GM19467 (cell line): ENCODE measurements around the gene RXRB.

Experiments
- ATAC-seq: cut with Tn5 transposase; IDR thresholded peaks from one replicate; pipeline ENCODE4 v1.9.1; 2021; ENCODE audit warnings: mild to moderate bottlenecking, moderate library complexity; ENCODE audit not compliant: unreplicated experiment

RXRB gene

DNA sequence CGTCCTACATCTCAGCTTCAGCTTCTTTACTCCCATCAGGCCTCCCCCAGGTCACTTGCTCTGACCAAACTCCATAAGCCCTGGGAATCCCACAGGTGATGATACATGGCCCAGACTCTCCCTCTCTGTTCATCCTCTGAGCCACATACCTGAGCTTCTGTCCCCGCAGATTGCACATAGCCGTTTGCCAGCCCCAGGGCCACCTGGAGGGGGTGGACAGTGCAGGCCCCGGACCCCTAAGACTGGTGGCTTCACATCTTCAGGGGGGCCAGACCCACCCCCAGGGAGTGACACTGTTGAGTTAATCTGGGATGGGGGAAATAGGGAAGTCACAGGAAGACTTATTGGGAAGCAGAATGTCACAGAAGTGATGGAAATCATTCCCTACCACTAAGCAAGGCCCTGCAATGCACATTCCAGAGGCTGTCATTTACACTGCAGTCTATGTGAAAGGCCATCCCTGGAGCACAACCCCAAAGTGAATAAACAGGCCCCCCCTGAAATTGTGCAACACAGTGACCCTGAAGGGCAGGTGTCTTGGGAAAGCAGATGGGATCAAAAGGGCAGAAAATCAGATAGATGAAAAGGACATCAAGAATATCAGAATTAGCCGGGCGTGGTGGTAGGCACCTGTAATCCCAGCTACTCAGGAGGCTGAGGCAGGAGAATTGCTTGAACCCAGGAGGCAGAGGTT is 2.2 kb downstream of the RXRB start:
- no peak for ATAC-seq

DNA sequence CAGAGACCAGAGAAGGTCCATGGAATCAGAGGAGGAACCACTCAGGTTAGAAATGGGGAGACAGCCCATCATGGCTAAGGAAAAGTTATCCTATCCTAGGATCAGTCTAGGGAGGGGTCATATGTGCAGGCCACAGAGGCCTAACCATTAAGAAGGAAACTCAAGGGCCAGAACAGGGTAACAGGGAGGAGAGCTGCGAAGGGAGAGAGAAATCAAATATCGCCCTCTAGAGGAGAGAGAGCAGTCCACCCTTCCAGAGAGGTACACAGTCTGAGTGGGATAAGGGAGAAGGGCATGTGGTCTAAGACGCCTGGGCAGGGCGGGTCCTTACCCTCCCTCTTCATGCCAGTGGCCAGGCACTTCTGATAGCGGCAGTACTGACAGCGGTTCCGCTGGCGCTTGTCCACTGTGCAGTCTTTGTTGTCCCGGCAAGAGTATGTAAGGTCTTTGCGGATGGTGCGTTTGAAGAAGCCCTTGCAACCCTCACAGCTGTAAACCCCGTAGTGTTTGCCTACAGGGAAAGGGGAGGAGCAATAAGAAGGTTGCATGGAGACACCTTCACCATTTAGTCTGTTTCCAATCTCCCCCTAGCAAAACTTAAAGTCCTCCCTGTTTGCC is 2.9 kb downstream of the RXRB start:
- no peak for ATAC-seq

DNA sequence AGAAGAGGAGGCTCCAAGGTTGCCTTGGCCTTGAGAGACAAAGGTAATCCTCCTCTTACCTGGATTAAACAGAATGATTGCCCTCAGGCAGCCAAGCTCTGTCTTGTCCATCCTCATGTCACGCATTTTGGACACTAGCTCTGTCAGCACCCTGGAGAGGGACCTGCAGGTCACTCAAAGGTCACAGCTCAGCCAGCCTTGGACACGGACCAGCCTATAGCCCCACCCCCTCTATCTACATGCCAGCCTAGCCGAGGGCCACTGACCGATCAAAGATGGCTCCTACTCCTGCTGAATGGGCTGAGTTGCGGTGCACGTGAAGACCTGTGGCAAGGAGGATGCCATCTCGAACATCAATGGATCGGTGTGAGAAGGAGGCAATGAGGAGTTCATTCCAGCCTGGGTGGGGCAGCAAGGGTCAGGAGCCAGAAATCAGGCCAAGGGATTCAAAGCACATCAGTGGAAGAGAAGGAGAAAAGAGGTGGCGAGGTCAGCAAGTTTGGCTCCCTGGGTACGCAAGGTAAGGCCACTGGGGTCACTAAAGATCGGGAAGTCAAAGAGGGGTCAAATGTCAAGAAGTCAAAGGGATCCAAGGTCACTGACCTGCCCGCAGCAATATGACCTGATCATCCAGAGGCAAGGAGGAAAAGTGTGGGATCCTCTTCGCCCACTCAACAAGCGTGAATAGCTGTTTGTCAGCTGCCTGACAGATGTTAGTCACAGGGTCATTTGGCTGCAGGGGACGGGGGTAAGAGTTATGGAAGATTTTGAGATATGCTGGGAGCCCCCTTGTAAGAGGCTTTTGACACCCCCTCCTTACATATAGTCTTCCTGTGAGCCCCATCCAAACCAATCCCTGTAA is 4.9 kb downstream of the RXRB start:
- no peak for ATAC-seq

DNA sequence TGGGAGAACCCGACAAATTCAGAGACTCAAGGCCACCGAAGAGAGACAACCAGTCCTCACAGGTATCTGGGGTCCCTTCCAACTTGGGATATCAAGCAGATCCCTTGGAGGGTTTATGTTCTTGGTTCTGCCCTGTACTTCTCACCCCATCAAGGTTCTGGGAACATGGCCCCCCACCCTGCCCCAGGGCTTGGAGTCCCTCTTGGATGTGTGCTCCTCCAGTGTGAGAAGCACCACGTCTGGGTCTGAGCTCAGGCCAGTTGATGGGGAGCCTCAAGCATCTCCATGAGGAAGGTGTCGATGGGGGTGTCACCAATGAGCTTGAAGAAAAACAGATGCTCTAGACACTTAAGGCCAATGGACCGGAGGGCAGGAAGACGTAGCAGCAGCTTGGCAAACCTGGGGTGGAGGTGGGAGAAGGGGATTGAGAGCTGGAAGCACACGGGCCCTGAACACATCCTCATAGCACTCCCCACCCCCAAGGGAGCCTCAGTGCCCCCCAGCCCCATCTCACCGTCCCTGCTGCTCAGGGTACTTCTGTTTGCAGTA is 6.0 kb downstream of the RXRB start:
- no peak for ATAC-seq

DNA sequence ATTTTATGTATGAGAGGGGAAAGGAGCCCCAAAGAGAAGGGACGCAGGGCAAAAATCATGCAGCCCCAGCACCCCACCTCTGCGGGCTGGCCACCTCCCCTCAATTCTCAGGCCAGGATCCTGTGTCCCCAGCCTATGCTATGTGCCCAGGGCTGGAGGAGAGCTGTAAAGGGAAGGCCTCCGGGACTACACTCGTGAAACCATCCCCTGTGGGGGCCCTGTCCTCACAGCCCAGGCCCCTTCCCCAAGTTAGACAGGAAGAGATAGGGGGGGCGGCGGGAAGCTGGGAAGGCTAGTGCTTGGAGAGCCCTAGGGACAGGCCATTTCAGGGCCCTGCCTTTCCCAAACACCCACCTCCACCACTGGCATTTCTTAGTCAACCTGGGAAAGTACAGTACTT is 6.8 kb downstream of the RXRB start:
- ATAC-seq = no peak

DNA sequence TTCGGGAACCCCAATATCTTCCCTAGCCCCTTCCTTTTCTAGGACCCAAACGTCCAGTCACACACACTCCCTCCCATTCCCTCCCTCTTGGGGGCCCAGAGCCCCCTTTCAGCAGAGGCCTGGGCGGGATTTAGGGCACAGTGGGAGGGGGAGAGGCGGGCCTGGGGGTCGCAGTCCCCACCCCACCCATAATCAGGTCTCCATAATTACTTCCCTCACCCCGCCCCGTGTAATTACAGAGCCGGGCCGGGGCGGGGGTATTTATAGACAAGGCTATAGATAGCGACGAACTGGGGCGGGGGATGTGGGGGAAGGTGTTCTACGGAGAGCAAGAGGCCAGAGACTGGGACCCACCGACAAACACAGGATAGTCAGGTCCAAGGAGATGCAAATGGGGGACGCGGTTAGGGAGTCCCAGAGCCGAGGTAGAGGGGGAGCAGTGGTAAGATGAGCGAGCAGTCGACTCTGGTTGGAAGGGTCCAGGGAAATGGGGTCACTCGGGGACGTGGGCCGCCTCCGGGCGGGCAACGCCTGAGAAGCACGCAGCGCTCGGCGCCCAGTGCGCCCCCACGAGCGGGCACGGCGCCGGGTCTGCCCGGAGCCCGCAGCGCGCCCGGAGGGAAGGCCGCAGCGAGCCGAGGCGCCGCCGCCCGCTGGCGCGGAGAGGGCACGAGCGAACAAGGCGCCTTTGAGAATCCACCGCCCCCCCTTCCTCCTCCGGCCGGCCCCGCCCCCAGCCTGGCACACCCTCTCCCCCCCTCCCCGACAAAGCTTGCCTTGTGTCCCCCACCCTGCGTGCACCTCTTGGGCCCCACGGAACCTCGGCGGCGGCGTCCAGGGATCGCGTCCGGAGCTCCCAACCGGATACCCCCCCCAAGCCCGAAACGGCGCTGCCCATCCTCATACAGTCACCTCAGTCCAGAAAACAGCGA is 7.5 kb downstream of the RXRB start:
- no peak for ATAC-seq

DNA sequence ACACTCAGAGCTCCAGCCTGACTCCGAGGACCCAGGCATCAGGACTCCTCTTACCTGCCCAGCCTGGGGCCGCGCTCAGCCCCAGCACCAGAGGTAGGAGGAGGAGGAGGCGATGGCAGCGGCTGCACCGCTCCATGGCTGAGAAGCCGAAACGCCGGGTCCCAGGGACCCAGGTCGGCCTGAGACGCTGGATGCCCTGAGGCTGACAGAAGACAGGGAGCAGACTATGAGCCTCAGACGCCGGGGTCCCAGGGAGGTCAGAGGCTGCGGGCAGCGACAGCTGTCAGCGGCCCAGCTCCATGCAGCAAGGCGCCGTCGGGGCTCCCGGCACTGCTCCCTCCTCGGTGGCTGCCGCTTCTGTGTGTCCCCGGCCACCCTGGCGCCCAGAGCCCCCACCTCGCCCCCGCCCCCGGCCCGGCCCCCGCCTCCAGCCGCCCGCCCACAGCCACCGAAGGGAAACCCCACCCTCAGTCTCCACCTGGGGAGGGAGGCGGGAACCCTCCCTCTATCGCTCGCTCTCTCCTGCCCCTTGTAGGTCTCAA is 8.3 kb downstream of the RXRB start, which contains the start of gene COL11A2:
Gene COL11A2 (minus strand): TSS at position 363 of the 542 bp plus-strand sequence. CDS start 227 bp downstream, at position 136.
- ATAC-seq = no peak

DNA sequence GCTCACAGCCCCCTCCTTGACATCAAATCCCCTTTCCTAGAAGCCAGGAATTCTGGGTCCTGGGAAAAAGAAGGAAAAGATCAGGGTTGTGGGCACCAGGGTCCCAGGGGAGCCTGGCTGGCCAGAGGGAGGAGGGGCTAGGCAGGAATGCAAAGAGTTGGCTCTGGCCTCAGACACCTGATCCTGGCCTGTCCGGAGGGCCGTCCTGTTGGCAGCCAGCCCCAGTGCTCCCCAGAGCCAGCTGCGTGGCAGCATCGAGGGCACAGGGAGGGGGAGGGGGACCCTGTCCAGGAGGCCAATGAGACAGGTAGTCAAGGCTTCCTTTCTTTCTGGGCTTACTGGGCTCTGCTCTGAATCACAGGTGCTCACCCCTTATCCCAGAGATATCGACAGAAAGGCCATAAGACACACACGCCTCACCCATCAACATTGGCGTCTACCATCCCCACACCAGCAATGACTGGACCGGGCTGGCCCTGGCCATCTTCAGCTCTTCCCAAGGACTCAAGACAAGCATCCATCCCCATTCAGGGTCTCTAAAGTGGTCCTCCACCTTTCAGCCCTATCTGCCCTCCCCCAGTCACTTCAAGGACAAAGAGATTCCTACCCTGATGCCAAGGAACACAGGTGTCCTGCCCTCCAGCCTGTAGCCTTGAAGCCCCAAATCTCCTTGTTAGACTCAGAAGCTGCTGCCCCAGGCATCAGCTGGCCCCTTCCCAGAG is 8.9 kb downstream of the RXRB start:
- ATAC-seq = no peak

DNA sequence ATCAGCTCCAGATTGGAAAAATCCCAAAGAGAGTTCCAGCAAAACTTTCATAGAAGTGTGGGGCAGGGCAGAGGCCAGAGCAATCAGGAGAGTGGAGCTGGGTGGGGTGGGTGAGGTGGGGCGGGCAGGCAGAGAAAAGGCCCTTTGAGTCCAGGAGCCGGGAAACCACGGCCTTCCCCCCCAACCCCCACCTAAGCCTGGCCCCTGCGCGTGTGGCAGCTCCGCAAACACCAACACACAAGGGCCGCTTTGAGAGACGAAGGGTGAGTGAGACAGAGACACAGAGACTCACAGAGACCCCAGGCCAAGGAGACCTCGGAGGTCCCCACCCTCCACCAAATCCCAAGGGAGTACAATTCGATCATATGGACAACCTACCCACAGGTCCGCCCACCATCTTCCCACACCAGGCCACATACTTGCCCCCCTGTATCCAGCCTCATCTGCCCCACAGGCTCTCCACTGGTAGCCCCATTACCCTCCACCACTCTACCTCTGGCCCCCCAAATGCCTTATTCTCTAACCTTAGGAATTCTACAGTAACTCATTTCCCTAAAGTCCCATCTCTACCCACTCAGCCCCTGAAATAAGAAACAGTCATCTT is 9.9 kb downstream of the RXRB start:
- ATAC-seq = no peak

DNA sequence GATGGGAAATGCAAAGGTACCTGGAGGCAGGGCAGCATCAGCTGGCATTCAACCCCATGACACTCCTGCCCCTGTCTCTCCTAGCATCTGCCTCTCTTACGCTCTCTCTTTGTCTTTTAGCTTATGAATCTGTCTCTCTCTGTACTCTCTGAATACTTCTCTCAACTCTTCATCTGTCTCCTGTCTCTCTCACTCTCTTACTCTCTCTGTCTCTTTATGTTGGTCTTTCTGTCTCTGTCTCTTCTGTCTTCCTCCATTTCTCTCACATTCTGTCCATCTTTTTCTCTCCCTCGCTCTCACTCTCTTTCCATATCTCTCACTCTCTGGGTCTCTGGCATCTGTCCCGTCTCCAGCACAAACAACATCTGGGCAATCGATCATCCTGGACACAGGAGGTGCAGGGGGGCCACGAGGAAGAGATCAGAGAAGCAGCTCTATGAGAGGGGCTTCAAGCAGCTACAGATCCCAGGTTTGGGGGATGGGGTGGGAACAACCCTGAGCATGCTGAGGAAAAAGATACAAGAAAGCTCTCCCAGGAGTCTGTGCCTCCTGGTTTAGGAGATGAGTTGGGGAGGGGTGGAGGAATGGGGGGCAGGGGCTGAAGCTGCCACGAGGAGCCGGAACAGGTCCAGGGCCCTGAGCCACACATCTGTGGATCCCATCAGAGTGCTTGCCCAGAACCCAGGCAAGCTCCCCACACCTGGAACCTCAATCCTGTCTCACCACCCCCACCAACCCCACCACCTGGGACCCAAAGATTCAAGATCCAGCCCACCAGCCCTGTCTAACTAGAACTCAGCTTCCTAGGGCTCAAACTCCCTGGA is 10.6 kb downstream of the RXRB start:
- no peak for ATAC-seq

DNA sequence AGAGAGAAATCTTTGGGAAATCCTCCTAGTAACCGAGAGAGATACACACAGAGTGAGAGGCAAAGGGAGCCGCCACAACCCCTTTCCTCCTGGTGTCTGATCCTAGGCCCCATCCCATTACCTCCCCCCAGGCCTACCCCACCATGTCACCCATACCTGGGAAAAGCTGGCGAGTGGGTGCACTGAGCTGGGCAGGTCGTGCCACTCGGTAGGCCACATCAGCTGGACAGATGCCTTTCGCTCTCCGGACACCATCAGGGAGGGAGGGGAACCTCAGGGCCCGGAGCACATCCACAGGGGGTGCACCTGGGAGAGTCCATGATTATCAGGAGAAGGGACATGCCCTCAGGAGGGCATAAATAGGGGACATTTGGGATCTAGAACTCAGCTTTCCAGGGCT is 11.3 kb downstream of the RXRB start:
- ATAC-seq = no peak

DNA sequence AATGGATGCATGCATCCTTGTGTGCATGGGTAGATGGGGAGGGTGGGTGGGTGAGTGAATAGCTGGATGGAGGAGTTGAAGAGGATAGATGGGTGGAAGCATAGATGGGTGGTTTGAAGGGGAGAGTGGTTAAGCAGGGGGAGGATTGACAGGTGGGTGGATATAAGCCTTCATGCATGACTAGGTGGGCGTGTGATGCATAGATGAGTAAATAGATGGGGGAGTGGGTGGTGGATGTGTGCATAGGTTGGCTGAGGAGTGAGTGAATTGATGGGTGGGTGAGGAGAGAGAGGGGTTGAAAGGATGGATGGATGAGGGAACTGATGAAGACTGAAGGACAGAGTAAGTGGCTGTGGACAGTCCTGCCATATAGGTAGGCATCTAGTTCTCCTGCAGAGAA is 12.7 kb downstream of the RXRB start:
- no peak for ATAC-seq

DNA sequence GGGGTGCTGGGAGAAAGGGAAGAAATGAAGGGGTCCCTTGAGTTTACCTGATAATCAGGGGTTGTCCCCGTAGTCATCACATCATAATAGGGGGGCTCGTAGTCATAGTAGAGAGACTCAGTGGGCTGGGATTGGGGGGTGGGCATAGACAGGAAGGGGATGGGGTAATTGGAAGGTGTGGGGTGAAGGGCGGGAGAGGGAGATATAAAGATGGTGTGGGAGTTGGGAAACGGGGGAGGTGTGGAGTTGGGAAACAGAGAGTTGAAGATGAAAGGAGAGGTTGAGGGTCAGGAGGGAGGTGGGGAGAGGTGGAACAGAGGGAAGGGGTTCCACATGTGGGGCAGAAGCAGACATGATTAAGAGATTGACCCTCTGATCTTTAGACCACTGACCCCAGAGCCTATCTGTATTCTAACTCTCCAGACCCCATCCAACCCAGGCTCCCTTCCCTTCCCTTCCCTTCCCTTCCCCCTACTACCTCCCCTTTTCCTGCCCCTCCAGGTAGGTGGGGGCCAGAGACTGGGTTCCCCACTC is 14.7 kb downstream of the RXRB start:
- ATAC-seq = no peak

DNA sequence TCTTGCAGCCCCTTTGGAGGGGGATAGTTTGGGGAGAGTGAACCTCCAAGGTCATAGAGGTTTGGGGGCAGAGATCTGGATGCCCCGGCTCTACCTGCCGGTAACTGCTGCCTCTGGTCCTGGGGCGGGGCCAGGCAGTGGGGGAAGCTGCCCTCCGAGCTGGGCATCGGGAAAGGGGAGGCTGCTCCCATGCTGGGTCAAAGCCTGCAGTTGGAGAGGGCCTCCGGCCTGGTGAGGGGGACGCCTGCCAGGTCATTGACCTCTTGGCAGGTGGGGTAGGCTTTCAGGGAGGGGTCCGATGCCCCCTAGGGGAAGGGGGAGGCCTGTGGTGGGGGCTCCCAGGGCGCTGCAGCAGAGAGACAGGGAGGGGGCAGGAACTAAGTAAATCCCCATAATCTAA is 15.3 kb downstream of the RXRB start:
- ATAC-seq = no peak

DNA sequence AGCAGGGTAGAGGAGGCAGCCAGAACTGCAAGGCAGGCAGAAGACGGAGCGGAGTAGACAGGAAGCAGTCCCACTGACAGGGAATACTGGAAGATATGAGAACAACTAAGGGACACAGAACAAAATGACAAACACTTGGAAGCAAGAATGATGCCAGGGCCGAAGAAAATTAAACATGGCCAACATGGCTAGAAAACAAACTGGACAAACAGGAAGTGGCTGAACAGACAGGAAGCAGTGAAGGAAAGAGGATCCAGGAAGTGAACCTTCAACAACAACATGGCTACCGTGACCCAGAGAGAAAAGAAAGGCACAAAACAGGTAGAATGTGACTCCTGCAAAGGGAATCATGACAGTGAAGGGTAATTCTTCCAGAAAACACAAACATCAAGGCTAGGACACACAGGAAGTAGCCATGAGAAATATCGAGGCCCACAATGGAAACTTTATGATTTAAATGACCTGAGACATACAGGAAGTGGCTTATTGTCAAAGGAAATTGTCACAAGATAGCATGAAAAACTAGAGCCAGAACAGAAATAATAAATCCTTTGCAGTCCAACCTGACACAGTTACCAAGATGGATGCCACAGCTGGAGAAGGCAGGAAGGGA is 17.3 kb downstream of the RXRB start:
- no peak for ATAC-seq

DNA sequence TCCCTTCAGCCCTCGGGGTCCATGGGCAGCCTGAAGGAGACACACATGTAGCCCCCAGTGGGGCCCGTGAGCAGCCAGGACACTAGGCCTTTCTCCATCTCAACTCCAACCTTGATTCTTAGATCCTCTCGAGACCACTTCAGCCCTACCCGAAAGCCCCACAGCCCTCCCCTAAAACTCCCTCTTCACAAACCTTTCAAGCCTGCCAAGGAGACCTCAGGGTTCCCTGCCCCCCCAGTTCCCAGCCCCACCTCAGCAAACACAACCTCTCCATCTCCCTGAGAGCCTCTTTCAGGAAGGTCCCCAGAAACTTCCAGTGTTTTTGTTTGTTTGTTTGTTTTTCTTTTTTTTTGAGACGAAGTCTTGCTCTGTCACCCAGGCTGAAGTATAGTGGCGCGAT is 19.3 kb downstream of the RXRB start:
- ATAC-seq = no peak

DNA sequence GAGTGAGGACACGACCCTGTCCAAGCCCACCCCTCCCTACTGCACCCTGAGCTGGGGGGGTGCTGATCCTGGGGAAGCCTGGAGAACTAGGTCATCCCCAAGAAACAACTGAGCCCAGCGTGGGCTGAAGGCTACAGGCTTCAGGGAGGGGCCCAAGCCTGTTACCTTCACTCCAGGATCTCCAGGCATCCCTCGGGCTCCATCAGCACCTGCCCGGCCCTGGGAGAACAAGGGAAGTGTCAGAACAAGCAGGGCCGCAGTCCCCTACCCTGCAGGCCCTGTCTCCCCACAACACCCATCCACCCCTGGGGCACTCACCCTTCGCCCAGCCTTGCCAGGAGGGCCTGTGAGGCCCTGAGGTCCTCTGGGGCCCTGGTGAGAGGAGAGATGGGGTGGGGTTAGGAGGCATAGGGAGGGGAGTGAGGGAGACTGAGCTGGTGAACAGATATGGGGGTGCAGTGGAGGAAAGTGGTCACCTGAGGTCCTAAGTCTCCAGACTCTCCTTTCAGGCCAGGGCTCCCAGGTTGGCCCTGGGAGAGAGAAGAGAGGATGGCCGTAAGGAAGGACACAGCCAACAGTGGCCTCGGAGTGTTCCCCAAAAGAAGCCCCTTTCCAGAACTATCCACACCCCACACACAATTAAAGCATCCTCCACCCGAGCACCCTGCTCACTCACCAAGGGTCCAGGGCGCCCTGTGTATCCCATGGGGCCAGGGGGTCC is 21.6 kb downstream of the RXRB start:
- ATAC-seq = no peak
